ENCODE results near the gene APBB2. TPM values are rescaled to one million over a fixed set of nuclear protein-coding genes. Genes with fewer than 3 reads are reported as not detected.

Gene APBB2
- total RNA-seq, 2 donors from 2014 or later, result 134 to 137 TPM

DNA sequence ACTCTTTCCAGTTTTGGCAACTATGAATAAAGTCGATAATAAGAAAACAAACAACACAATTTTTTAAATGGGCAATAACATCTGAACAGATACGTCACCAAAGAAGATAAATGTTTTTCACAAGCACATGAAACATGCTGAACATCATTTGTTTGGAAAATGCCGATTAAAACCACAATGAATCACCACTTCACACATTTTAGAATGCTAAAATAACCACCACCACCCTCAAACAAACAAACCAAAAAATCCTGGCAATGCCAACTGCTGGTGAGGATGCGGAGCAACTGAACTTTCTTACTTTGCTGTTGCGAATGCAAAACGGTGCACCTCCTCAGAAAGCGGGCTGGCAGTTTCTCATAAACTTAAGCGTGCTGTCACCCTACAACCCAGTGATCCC is 348.6 kb downstream of the APBB2 start:
- Histone ChIP-seq H3K4me3 (no peak overlapping the region), H3K27me3 (replicated peaks; ENCODE audit: insufficient read depth) (no peaks in the 10 kb centered on the region), H3K36me3 (no peaks in the 10 kb centered on the region), H3K4me1 (ENCODE audit: control insufficient read depth in 1 of 2, low read depth in 2 of 2) (peaks cover 0 to 9% of the 10 kb centered on the region in 2 donors), H3K27ac (no peak overlapping the region), H3K9me3 (no peaks in the 10 kb centered on the region)
- no peak for ATAC-seq (ENCODE audit: insufficient number of reproducible peaks, low FRiP score, low read depth)
- no peak for DNase-seq (ENCODE audit: low spot score)
- TF ChIP-seq, protein P1, sequence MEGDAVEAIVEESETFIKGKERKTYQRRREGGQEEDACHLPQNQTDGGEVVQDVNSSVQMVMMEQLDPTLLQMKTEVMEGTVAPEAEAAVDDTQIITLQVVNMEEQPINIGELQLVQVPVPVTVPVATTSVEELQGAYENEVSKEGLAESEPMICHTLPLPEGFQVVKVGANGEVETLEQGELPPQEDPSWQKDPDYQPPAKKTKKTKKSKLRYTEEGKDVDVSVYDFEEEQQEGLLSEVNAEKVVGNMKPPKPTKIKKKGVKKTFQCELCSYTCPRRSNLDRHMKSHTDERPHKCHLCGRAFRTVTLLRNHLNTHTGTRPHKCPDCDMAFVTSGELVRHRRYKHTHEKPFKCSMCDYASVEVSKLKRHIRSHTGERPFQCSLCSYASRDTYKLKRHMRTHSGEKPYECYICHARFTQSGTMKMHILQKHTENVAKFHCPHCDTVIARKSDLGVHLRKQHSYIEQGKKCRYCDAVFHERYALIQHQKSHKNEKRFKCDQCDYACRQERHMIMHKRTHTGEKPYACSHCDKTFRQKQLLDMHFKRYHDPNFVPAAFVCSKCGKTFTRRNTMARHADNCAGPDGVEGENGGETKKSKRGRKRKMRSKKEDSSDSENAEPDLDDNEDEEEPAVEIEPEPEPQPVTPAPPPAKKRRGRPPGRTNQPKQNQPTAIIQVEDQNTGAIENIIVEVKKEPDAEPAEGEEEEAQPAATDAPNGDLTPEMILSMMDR (IDR thresholded peaks at IDR 0.05), result no peak

DNA sequence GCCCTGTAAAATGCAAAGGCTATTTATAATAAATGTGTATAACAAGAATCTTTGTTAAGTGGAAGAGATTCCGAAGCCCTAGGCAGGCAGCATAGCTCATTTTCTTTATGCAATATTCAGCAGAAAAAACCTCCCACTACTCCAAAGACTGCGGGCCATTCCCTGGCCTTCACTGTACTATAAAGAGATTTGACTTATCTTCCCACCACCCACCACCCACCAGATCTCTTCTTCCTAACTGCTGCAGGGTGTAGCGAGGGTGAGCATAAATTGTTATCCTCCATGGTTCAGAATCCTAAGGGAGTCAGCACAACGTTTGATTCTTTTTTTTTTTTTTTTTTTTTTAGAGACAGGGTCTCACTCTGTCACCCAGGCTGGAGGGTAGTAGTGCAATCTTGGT is 349.8 kb downstream of the APBB2 start:
- Histone ChIP-seq H3K27ac (no peak overlapping the region), H3K4me1 (ENCODE audit: control insufficient read depth in 1 of 2, low read depth in 2 of 2) (no peaks in the 10 kb centered on the region), H3K9me3 (no peaks in the 10 kb centered on the region), H3K36me3 (no peaks in the 10 kb centered on the region), H3K27me3 (replicated peaks; ENCODE audit: insufficient read depth) (no peaks in the 10 kb centered on the region), H3K4me3 (no peak overlapping the region)
- DNase-seq (ENCODE audit: low spot score) (no peak), ATAC-seq (ENCODE audit: insufficient number of reproducible peaks, low FRiP score, low read depth) (no peak)
- TF ChIP-seq, protein P1 (IDR thresholded peaks at IDR 0.05), result no peak

DNA sequence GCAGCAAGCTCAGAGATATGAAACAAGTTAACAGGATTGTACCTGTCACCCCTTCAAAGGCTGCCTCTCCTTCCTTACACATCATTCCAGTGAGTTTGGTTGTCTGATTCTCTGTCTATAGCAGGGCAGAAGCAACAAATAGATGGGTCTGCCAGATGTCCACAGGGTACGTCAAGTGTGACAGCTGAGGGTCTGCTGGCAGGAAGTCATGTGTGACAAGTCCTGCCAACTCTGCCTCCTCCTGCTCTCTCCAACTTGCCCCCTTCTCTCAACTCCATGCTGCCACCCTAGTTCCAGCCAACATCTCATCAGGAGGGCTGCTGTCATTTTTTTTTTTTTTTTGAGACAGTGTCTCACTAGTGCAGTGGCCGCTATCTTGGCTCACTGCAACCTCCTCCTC is 355.4 kb downstream of the APBB2 start:
- H3K9me3 ChIP-seq, result no peaks in the 10 kb centered on the region

DNA sequence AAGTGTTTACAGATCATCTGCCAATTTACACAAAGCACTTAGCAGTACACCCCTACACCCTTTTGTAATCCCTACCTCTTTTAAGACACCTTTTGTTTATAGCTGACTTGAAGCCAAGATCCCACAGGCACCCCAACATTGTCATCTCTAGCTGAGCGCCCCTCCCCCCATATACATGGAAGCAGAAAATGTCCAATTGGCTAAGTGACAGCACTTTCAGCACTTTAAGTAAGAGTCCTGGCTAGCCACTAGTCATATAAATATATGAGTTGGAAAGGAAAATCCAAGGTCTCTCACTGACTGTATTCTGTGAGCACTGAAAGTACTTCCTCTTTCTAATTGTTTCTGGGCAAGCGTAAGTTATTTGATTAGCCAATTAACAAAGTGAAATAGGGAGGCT is 356.4 kb downstream of the APBB2 start:
- TF ChIP-seq, protein P1 (IDR thresholded peaks at IDR 0.05), result no peak
- H3K36me3 ChIP-seq, result no peaks in the 10 kb centered on the region
- H3K4me3 ChIP-seq, result no peak overlapping the region
- no peak for DNase-seq (ENCODE audit: low spot score)
- H3K27ac ChIP-seq, result no peak overlapping the region
- peaks cover 0 to 21% of the 10 kb centered on the region in 2 donors for H3K4me1 ChIP-seq (ENCODE audit: control insufficient read depth in 1 of 2, low read depth in 2 of 2)
- no peaks in the 10 kb centered on the region for H3K27me3 ChIP-seq (replicated peaks; ENCODE audit: insufficient read depth)
- no peak for ATAC-seq (ENCODE audit: insufficient number of reproducible peaks, low FRiP score, low read depth)
- no peaks in the 10 kb centered on the region for H3K9me3 ChIP-seq

More for the DNA sequence above, 355.4 kb downstream of the APBB2 start:
- no peaks in the 10 kb centered on the region for H3K36me3 ChIP-seq
- TF ChIP-seq, protein P1 (IDR thresholded peaks at IDR 0.05), result no peak
- H3K4me1 ChIP-seq (ENCODE audit: control insufficient read depth in 1 of 2, low read depth in 2 of 2), result peaks cover 0 to 21% of the 10 kb centered on the region in 2 donors
- no peak overlapping the region for H3K4me3 ChIP-seq
- DNase-seq (ENCODE audit: low spot score) (no peak), ATAC-seq (ENCODE audit: insufficient number of reproducible peaks, low FRiP score, low read depth) (no peak)
- H3K27ac ChIP-seq, result no peak overlapping the region
- no peaks in the 10 kb centered on the region for H3K27me3 ChIP-seq (replicated peaks; ENCODE audit: insufficient read depth)

DNA sequence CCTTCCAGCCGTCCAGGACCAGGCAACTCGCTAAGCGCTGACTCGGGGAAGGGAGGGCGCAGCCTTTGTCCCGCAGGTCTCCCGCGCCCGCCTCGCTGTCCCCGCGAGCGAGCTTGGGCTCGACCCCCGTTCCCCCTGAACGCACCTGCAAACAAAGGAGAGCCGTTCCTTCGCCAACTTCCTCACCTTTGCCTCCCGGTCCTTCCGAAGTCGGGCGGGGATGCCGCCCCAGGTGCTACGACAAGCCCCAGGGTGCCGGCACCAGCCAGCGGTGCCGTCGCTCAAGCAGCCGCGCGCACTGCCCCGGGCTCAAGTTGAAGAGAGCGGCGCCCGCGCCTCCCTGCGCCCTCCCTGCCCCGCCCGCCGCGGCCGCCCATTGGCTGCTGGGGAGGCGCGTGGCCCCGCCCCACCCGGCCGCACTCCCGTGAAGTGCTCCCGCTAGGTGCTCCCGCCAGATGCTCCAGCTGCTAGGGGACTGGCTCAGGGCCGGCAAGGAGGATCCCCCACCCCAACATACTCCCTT is 357.4 kb downstream of the APBB2 start:
- Histone ChIP-seq H3K36me3 (no peaks in the 10 kb centered on the region), H3K4me1 (ENCODE audit: control insufficient read depth in 1 of 2, low read depth in 2 of 2) (peaks cover 0 to 21% of the 10 kb centered on the region in 2 donors), H3K9me3 (no peaks in the 10 kb centered on the region), H3K27me3 (replicated peaks; ENCODE audit: insufficient read depth) (no peaks in the 10 kb centered on the region), H3K4me3 (peak overlapping the region; percentile 75), H3K27ac (peak overlapping the region in 1 of 2 donors; percentile 7)
- no peak for DNase-seq (ENCODE audit: low spot score)
- TF ChIP-seq, protein P1 (IDR thresholded peaks at IDR 0.05), result no peak
- ATAC-seq (ENCODE audit: insufficient number of reproducible peaks, low FRiP score, low read depth), result peak; percentile 67
